SU-DHL-6 (cell line): ENCODE data around the gene AADAT.

Experiments
- EZH2phosphoT487 ChIP-seq: fragments of 200-600 bp; sonication (generic), shearing (Covaris generic); conservative IDR thresholded peaks from 2 replicates; pipeline ENCODE4 v1.6.1; 2018; ENCODE audit warnings: mild to moderate bottlenecking, antibody characterized with exemption, low read length, moderate library complexity, mixed read lengths
- TF ChIP-seq, protein P1 (sequence below): fragments of 200-600 bp; sonication (generic); IDR thresholded peaks from one replicate; pipeline ENCODE4 v1.5.1; 2017; ENCODE audit warnings: antibody characterized with exemption, mild to moderate bottlenecking, low read length, moderate library complexity; ENCODE audit not compliant: insufficient read depth, poor library complexity, severe bottlenecking

DNA sequence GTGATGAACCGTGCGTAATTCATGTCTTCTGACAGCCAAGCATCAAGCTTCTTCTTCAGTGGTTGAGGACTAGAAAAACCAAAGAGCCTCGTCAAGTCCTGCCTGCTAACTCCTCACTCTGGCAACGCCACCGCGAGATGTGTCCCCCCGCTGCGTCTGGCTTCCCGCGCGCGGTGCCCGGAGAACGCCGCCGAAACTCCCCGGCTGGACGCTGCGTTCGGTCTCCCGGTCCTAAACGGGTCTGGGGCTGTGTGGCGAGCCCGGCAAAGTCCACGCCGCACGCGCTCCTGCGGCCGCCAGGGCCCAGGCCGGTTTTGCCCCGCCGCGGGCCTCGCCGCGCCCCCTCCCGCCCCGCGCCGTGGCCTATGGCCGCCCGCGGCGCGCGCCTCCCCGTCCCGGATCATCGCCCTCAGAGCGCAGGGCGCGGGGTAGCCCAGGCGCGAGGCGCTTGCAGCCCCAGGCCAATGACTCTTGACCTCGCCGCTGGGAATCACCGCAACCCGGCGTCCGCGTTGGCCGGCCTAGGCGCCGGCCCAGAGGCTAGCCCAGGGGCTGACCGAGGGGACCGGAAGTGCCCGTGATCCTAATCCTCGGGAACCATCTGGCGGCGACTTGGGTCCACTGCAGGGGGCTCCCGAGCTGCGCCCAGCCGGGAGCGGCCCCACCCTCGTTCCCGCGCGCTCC is at the start of gene AADAT:
- TF ChIP-seq, protein P1, sequence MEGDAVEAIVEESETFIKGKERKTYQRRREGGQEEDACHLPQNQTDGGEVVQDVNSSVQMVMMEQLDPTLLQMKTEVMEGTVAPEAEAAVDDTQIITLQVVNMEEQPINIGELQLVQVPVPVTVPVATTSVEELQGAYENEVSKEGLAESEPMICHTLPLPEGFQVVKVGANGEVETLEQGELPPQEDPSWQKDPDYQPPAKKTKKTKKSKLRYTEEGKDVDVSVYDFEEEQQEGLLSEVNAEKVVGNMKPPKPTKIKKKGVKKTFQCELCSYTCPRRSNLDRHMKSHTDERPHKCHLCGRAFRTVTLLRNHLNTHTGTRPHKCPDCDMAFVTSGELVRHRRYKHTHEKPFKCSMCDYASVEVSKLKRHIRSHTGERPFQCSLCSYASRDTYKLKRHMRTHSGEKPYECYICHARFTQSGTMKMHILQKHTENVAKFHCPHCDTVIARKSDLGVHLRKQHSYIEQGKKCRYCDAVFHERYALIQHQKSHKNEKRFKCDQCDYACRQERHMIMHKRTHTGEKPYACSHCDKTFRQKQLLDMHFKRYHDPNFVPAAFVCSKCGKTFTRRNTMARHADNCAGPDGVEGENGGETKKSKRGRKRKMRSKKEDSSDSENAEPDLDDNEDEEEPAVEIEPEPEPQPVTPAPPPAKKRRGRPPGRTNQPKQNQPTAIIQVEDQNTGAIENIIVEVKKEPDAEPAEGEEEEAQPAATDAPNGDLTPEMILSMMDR: no peak
- no peak for TF ChIP-seq EZH2phosphoT487
